Osteoblast (primary cell): ENCODE data around the gene EYA4. TPM values are rescaled to one million over a fixed set of nuclear protein-coding genes. Genes with fewer than 3 reads are reported as not detected.

Source experiments
- DNase-seq: peaks from one replicate; pipeline ENCODE4 v3.0.0; 2011; ENCODE audit warnings: low spot score, mixed read lengths; ENCODE audit not compliant: insufficient read length; ENCODE audit errors: missing footprints
- H2AFZ ChIP-seq: 2 replicates; pipeline ENCODE4 v1.6.0; 2011; ENCODE audit warnings: mild to moderate bottlenecking, low read length
- H3K27ac ChIP-seq: 2 replicates; pipeline ENCODE4 v1.5.1; 2011; ENCODE audit warnings: mild to moderate bottlenecking, low read depth, low read length, moderate library complexity
- H3K27me3 ChIP-seq: 2 replicates; pipeline ENCODE4 v1.6.0; 2012; ENCODE audit warnings: mild to moderate bottlenecking, control low read depth, inconsistent platforms, low read length, moderate library complexity; ENCODE audit not compliant: insufficient read depth
- H3K36me3 ChIP-seq: 2 replicates; pipeline ENCODE4 v1.5.1; 2011; ENCODE audit warnings: mild to moderate bottlenecking, low read length, control low read depth, moderate library complexity; ENCODE audit not compliant: insufficient read depth
- H3K4me1 ChIP-seq: 2 replicates; pipeline ENCODE4 v1.5.1; 2011; ENCODE audit warnings: mild to moderate bottlenecking, low read length, control low read depth, moderate library complexity; ENCODE audit not compliant: insufficient read depth
- H3K4me2 ChIP-seq: 2 replicates; pipeline ENCODE4 v1.6.0; 2011; ENCODE audit warnings: mild to moderate bottlenecking, low read length; ENCODE audit not compliant: insufficient read depth
- H3K4me3 ChIP-seq: fragments of 200-600 bp; sonication (generic); 3 replicates; pipeline ENCODE4 v1.5.1; 2012; ENCODE audit warnings: mild to moderate bottlenecking, low read length, inconsistent platforms; ENCODE audit not compliant: insufficient read depth
- H3K79me2 ChIP-seq: 2 replicates; pipeline ENCODE4 v1.6.0; 2012; ENCODE audit warnings: mild to moderate bottlenecking, low read length, control low read depth, inconsistent platforms; ENCODE audit not compliant: insufficient read depth
- H3K9me3 ChIP-seq: 2 replicates; pipeline ENCODE4 v1.5.1; 2011; ENCODE audit warnings: low read depth, low read length, control low read depth
- H4K20me1 ChIP-seq: 2 replicates; pipeline ENCODE4 v1.6.0; 2012; ENCODE audit warnings: mild to moderate bottlenecking, low read length, control low read depth; ENCODE audit not compliant: insufficient read depth
- CTCF ChIP-seq: IDR thresholded peaks from 2 replicates; pipeline ENCODE4 v1.5.1; 2011; ENCODE audit warnings: mild to moderate bottlenecking, low read depth, low read length, moderate library complexity; ENCODE audit errors: extremely low read depth
- total RNA-seq: library from RNA; depleted of rRNA; stranded (reverse); fragments of >200 nt; gene quantifications from 2 replicates; pipeline ENCODE4 v1.2.3, GENCODE V29; 2012

EYA4 gene
- total RNA-seq, 1 donor, result 35.5 TPM

GRCh38 chr6:133355922-133356321 lies 114.8 kb downstream of the EYA4 start:
- Histone ChIP-seq H4K20me1 (no peaks in the 10 kb centered on the region), H3K36me3 (no peaks in the 10 kb centered on the region), H3K4me2 (no peak overlapping the region), H3K9me3 (no peaks in the 10 kb centered on the region), H3K4me3 (no peak overlapping the region), H3K27me3 (peaks cover 2% of the 10 kb centered on the region), H3K4me1 (no peaks in the 10 kb centered on the region), H2AFZ (no peak overlapping the region), H3K27ac (no peak overlapping the region), H3K79me2 (no peaks in the 10 kb centered on the region)
- TF ChIP-seq CTCF, result no peak
- DNase-seq, result no peak

GRCh38 chr6:133358574-133359150 lies 117.5 kb downstream of the EYA4 start:
- Histone ChIP-seq H2AFZ (no peak overlapping the region), H3K4me1 (no peaks in the 10 kb centered on the region), H3K36me3 (no peaks in the 10 kb centered on the region), H3K4me3 (no peak overlapping the region), H3K27me3 (peaks cover 2% of the 10 kb centered on the region), H3K9me3 (no peaks in the 10 kb centered on the region), H3K27ac (no peak overlapping the region), H3K4me2 (no peak overlapping the region), H3K79me2 (no peaks in the 10 kb centered on the region), H4K20me1 (no peaks in the 10 kb centered on the region)
- DNase-seq, result no peak
- no peak for TF ChIP-seq CTCF

GRCh38 chr6:133359256-133359655 lies 118.1 kb downstream of the EYA4 start:
- Histone ChIP-seq H3K27me3 (peaks cover 2% of the 10 kb centered on the region), H3K4me2 (no peak overlapping the region), H3K9me3 (no peaks in the 10 kb centered on the region), H2AFZ (no peak overlapping the region), H3K4me3 (no peak overlapping the region), H3K4me1 (no peaks in the 10 kb centered on the region), H3K36me3 (no peaks in the 10 kb centered on the region), H3K79me2 (no peaks in the 10 kb centered on the region), H4K20me1 (no peaks in the 10 kb centered on the region), H3K27ac (no peak overlapping the region)
- no peak for TF ChIP-seq CTCF
- DNase-seq, result no peak

GRCh38 chr6:133359760-133360159 lies 118.6 kb downstream of the EYA4 start:
- no peak for TF ChIP-seq CTCF
- Histone ChIP-seq H3K4me1 (no peaks in the 10 kb centered on the region), H3K9me3 (no peaks in the 10 kb centered on the region), H3K36me3 (no peaks in the 10 kb centered on the region), H2AFZ (no peak overlapping the region), H3K27me3 (peaks cover 2% of the 10 kb centered on the region), H3K79me2 (no peaks in the 10 kb centered on the region), H3K4me2 (no peak overlapping the region), H3K4me3 (no peak overlapping the region), H3K27ac (no peak overlapping the region), H4K20me1 (no peaks in the 10 kb centered on the region)
- DNase-seq, result no peak
